HG03571 (cell line): Measurements from ENCODE around the gene PPP6R3.
"Not testable (repeated sequence)": the region's sequence is repeated elsewhere in the genome, so short reads cannot be mapped to it uniquely, and the experiment has no call there.

Experiments
- ATAC-seq: cut with Tn5 transposase; IDR thresholded peaks from one replicate; pipeline ENCODE4 v1.9.1; 2021; ENCODE audit not compliant: unreplicated experiment

The PPP6R3 gene

DNA sequence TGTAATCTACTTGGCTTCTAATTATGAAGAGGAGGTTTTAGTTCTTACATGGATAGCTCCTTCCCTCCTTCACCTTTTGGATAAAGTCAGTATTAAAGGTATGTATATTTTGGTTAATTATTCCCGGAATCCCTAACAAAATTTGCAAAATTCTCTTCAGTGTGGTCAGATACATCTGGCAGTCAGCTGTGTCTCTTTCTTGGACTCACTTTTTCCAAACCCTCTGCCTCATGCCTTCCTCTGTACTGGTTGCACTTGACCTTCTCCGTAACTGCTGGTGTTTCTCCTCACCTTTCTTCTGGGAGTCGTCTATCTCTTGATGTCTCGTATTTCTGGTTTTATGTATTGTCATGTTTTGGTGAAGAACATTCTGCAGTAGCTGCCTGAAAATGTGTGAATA, 62.5 kb downstream of the PPP6R3 start:
- ATAC-seq = no peak

DNA sequence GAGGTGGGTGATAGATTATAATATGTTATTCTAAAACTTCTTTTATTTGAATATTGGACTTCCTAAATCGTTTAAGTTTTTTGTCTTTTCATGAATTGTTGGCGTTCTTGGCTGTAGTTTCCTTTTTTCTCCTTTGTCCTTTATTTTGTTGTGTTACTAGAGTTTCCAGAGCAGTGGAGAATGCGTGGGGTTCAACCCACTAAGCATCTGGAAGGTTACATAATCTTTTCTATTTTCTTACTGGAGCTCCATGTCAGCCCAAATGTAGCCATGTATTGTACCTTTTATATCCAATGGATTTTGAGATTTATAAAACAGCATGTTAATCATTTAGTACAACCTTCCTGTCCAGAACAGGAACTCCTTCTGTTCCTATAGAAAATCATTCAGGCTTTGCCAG, 63.2 kb downstream of the PPP6R3 start:
- ATAC-seq = no peak

DNA sequence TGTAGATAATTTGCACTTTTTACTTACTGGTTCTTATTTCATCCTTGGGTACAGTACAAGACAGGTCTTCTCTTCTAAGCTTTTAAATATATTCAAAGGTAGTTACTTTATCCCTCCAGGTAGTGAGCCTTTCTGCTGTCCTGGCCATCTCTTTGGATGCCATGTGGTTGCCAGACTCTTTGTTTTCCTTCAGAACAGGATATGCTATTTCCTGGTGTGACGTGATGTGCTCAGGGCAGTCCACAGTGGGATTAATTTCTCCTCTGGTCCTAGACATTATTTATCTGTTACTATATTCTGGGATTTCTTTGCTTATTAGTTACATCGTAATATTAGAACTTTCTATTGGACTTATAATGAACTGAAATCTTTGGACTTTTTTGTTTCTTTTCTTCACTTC, 63.7 kb downstream of the PPP6R3 start:
- no peak for ATAC-seq

DNA sequence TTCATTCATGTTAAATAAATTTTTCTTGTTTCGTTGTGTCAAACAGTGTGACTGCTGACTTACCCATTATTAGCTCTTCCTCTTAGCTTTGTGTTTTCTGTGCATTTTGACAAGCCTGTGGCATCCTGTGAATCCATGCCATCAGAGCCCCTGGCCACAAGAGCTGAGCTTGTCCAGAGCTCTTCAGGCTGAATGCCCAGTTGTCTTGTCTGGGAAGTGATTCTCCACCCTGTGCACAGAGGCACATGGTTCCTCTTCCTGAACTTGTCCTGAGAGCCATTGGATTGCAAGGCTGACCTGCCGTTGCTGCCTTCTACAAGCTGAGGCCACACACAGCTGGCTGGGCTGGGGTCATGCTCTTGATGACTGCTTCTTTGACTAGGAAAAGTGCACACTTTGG, 64.1 kb downstream of the PPP6R3 start:
- ATAC-seq = no peak

DNA sequence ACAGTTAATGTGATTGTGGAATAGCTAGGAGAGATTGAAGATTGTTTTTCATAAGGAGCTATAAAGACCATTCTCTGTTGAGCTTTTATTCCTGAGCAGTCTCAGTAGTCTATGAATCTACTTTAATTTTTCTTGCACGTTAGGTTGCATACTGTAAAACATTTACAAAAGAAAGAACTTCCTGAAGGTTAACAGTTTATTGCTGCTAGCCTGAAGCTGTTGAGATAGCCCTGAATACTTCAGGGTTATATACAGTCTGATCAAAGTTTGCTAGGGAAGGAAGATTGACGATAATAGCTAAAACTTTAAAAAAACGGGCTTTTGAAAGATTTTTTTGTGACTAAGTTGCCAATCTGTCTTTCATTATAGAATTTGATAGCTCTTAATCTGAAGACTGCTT, 64.8 kb downstream of the PPP6R3 start:
- no peak for ATAC-seq

DNA sequence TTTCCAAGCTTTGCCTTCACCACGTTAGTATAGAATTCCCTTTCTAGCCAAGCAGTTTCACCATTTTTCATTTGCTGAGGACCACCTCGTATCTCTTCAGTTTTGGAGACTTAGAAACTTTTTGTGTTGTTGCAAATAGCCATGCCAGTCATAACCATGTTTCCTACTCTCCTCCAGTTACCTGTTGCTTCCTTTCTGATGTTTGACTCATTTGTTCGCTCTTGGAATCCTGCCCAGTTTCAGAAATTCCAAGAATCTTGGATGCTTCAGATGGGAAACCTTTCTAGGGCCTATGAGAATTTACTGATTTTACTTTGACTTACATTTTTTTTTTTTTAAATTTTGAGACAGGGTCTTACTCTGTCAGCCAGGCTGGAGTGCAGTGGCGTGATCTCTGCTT, 65.4 kb downstream of the PPP6R3 start:
- no peak for ATAC-seq

DNA sequence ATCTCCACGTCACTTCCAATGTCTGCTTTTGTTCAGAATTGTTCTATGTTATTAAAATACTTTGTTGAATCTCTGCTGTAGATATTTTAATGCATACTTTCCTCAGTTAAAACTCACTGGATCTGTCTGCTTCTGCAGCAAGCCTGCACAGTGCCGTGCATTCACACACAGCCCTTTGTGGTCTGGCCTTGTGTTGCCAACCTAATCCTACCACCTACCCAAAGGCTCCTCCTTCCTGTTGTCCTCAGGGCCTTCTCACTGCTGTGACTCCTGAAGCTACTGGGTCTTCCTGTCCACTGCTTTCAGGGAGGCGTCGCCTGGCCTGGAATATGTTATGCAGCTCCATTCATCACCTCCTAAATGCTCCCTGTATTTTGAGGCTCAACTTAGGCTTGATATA, 67.0 kb downstream of the PPP6R3 start:
- no peak for ATAC-seq

DNA sequence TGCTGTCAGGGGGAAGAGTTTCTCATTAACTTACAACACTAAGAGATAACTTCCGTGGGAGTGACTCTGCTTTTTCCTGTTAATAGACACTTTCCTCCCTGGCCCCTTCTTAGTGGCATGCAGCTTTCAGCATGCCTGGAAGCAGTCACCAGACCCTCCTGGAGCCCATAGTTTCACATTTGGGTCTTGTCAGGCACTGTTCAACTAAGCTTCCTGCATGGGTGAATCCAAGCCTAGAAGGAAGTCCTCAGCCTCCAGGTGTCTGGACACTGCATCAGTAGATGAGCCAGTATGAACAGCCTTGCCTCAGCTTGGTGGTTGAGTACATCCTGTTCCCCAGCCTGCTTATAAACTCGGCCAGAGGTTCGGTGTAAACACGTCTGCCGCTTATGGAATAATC, 68.1 kb downstream of the PPP6R3 start:
- ATAC-seq = no peak

DNA sequence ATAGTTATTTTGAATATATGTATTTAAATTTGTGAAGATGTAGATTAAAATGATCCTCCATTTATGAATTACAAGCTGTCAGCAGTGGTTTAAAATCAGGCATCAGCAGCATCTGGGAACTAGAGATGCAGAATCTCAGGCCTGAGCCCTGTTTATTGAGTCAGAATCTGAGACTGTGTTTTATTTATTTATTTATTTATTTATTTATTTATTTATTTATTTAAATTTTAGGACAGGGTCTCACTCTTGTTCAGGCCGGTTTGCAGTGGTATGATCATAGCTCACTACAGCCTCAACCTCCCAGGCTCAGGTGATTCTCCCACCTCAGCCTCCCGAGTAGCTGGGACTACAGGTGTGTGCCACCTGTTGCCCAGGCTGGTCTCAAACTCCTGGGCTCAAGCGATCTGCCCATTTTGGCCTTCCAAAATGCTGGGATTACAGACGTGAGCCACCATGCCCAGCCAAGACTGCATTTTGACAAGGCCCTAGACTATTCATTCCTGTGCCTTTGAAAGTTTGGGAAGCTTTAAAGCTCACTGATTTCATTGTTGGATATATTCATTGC, 70.7 kb downstream of the PPP6R3 start:
- no peak for ATAC-seq

DNA sequence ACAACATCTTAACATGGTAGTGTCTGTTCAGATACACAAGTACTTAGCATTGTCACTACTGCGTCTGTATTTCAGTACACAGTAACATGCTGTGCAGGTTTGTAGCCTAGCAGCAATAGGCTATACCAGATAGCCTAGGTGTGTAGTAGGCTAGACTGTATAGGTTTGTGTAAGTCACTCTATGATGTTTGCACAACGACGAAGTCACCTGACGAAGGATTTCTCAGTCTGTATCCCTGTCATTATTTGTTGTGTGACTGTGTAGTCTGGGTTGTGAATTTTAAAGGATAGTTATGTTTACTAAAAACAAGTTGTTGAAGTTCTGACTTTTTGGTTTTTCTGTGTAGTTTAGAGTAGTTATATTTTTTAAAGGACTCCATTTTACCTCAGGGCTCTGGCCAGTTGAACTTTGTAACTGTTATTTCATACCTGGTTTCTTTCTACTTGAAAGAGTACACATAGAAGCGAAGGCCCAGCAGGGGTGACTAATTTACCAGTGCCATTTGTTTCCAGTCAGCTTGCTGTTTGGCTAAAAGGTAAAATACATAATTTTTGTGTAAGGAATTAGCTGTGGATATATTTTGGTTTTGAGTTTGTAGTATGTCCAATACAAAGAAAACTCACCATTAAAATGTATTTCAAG, 72.3 kb downstream of the PPP6R3 start:
- ATAC-seq = no peak

DNA sequence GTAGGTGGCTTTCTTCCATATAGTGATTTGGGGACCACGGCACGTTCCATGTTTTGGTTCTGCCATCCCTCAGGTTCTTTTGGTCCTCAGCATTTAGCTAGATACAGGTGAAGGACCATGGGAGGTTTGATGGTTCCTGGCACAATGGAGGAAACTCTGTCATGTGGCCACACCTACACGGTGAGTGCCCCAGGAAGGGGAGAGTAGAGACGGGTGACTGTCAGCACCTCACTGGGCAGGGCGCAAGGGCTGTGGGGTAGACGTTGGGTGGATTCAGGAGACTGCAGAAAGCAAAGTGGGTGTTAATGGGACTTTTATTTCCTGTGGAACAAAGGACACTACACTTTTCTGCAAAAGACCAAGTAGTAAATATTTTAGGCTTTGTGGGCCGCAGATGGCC, 73.4 kb downstream of the PPP6R3 start:
- no peak for ATAC-seq

DNA sequence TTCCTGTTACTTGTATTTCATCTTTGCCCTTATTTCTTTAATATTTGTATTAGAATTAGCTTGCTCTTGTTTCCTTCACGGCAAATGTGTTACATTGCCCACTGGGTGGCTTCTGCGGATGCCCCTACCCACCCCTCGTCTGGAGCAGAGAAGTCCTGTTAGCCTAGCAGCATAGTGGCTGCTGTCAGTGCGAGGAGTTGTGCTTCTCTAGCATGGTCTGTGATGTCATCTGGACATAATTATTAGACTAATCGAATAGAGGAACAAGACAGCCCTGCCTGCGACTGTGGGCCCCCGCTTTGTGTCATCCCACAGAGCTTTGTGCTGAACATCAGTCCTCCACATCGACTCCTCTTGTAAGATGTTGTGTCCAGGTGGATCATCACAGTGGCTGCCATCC, 74.5 kb downstream of the PPP6R3 start:
- ATAC-seq = no peak

DNA sequence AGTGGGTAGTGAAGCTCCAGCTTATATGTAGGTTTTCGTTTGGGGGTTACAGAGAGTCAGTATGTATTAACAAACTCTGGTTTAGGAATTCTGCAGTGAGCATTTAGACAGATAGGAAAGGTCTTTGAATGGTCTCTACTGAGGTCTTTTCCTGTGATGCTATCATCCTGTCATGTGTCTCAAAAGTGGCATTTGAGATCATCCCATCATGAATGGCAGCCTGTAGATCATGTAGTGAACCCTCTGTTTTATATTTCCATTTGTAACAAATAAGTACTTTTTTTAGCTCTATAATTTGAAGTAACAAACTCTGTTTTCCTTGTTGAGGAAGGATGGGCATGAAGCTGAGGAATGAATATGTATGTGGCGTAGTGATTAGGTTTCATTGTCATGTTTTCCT, 76.2 kb downstream of the PPP6R3 start:
- no peak for ATAC-seq

DNA sequence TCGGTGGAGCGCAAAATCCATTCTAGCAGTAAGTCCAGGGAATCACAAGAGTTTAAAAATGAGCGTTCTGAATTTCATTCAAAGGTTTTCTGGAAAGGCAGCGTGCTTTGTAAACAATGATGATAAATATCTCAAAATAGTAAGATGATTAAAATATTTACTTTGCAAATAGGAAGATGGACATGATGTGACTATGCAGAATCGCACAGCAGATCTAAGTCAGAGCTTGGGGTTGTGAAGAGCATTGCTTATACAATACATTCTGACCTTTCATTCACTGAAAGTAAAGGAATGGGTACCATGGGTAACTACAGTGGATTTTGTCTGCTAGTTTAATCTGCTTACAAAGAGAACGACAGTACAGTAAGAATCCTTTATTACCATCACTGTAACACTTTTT, 77.5 kb downstream of the PPP6R3 start:
- ATAC-seq = no peak

DNA sequence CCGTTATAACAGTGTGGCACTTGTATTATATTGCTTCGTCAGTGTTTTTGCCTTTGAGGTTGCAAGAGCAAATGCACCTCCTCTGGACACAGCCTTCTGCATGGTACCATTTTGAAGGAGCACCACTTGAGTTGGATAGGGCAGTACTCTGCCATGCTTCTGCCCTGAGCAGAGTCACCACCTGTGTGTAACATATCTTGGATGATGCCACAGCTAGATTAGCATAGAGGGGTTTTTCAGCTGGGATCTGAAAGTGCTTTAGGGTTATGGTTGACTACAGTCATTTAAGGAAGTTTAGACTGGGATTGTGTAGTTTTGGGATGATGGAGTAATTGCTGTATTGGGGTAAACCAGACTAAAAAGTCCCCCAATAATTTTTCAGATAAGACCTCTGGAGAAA, 78.8 kb downstream of the PPP6R3 start:
- ATAC-seq = no peak

DNA sequence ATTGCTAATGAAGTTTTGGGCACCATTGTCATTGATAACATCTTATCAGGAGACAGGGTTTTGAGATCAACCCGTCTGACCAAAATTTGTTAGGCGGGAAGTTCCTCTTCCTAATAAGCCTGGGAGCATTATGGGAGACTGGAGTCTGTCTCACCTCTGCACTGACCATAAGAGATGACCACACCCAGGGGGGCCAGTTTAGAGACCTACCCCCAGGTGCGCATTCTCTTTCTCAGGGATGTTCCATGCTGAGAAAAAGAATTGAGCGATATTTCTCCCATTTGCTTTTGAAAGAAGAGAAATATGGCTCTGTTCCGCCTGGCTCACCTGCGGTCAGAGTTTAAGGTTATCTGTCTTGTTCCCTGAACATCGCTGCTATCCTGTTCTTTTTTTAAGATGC, 80.0 kb downstream of the PPP6R3 start:
- not testable (repeated sequence) for ATAC-seq

DNA sequence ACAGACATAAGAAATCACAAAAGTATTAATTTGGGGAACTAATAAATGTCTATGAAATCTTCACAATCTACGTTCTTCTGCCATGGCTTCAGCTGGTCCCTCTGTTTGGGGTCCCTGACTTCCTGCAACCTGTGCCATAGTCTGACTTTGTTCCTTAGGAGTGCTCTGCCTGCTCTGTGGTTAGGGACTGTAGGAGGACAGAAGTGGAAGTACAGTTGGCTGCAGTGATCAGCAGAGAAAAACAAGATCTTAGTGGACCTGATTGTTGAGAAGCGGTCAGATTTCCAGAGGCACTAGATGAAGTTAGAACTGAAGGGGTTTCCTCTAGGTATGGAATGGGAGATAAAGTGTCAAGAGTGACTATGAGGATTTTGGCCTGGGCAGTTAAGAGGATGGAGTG, 80.6 kb downstream of the PPP6R3 start:
- no peak for ATAC-seq

DNA sequence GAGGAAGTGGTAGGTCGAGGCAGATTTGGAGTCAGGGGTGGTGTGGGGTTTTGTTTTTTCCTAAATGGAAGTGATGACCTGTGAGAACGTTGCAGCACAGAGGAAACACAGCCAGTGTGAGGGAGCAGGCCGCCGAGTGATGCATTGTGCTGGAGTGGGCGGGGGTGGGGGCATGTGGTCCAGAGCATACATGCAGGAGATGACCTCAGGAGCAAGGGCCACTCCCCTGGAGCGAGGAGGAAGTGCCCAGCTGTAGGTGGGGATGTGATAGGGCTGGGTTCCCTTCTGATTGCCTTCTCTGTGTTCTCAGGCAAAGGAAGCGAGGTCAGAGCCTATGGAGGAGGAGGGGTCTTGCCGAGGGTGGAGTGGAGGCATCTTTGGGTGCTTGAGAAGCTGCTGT, 81.4 kb downstream of the PPP6R3 start:
- ATAC-seq = no peak

DNA sequence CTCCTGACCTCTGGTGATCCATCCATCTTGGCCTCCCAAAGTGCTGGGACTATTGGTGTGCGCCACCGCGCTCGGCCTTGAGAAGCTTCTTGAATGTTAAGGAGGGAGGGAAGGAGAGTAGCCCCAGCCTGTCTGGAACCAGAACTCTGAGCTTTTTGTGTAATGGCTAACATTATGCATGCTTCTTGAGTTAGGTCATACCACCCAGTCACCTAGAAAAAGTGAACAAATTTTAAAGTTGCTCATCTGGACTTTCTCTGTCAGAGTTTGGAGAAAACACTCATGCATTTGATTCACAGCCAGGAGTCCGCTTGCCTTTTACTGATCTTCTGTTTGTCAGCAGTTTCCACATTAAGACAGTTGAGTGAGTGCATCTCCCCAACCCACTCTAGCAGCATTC, 82.1 kb downstream of the PPP6R3 start:
- ATAC-seq = no peak

DNA sequence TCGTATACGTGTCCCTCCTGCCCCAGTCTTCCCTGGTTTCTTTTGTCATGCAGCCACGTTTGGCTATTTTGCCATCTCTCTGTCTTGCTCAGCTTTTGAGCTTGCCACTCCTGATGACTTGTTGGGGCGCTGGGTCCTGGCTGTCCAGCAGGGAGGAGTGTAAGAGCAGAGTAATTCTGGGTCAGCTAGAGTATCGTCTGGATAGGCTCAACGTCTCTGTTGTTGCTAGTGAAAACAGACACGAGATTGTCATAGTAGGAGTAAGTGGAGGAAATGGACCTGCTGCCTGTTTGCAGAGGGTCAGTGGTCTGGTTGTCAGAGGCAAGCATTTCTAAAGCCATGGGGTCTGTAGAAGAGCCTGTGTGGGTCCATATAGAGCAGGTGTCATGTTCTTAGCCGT, 83.0 kb downstream of the PPP6R3 start:
- ATAC-seq = no peak

DNA sequence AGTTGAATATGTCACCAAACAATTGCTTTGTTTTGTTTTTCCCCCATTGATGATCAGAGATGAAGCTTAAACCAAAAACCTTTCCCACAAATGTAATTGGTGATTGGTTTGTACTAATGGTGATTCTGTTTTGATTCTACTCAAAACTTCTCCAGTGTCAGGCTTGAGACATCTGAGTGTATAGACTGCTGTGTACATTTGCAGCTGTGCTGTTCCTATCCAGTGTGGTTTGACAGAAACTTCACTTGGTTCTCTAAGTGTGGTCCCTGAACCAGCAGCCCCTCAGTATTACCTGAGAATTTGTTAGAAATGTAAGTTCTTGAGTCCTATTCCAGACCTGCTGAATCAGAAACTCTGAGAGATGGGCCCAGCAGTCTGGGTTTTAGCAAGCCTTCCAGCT, 84.8 kb downstream of the PPP6R3 start:
- ATAC-seq = no peak

DNA sequence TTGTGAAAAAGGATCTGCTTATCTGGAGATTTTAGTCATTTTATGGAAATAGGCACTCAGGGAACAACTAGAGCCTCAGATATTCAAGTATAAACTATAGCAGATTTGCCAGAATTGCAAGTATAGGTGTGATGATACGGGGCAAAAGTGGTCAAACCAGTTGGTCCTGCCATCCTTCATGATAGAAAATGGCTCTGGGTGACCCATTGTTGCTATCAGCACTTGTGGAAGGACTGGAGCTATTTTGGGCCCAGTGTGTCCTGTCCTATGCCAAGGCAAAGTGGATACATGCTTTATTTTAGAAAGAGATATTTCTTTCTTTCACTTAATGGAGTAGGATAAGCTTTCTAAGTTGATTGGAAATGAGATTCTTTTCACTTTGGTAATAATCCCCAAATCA, 85.2 kb downstream of the PPP6R3 start:
- no peak for ATAC-seq

DNA sequence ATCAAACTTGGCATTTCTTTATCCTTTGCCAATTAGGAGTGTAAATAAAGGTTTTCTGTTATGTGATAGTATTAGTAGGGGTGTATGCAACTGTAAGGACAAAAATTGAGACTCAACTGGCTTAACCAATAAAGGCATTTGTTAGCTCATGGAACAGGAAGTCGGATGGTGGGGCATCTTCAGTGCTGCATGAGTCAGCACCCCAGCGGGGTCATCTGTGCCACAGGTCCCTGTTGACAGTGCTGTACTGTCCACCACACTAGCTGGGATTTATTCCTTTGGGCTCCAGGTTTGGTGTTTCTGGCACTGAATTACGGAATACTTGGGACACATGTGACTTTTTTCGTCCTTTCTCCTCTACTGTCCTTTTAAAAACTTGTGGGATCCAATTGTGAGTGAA, 86.0 kb downstream of the PPP6R3 start:
- no peak for ATAC-seq
